Measurements from ENCODE around the gene RAD51B. TPM values are rescaled to one million over a fixed set of nuclear protein-coding genes. Genes with fewer than 3 reads are reported as not detected.

RAD51B gene
- total and polyA plus RNA-seq, 9 of the 15 experiments (the other 6 are each of a cell fraction or from before 2014, with no cell fraction given): 8.5 to 17.3 (median 11.3) TPM

- TF ChIP-seq CREB3L1 (IDR thresholded peaks at IDR 0.05; ENCODE audit: borderline replicate concordance, low read depth) (no peak), NR2C2 (CRISPR knock-in tag; IDR thresholded peaks at IDR 0.05) (no peak), NR2C2 (tag; IDR thresholded peaks at IDR 0.05) (no peak)
These were observed 135.7 kb downstream of the RAD51B start (continued) for GRCh38 chr14:67955261-67955660.

- in situ Hi-C loops (cut with MboI) (no loop called here), intact Hi-C loops (cut with micrococcal nuclease) (no loop called here)
- FAIRE-seq (no peak), DNase-seq (ENCODE audit: extremely low read depth in 1 of 4, low spot score in 3 of 4) (no peak), ATAC-seq (no peak)
- Histone ChIP-seq H3K9me1 (ENCODE audit: control insufficient read depth, insufficient read depth, low read length) (no peaks in the 10 kb centered on the region), H3K4me3 (no peak overlapping the region), H3K27me3 (ENCODE audit: control insufficient read depth in 2 of 2, insufficient read depth in 2 of 2, low read length in 2 of 2) (no peaks in the 10 kb centered on the region), H3K9me3 (replicated peaks; ENCODE audit: control insufficient read depth, insufficient read depth, low read depth, low read length) (no peaks in the 10 kb centered on the region), H3K4me1 (replicated peaks in 1 of 2; ENCODE audit: control insufficient read depth in 2 of 2, insufficient read depth in 2 of 2, low read length in 2 of 2) (no peaks in the 10 kb centered on the region), H3K79me2 (ENCODE audit: control insufficient read depth, insufficient read depth, low read length) (no peaks in the 10 kb centered on the region), H3K27ac (ENCODE audit: extremely low read depth, low read depth, low read length) (no peak overlapping the region), H3K4me2 (ENCODE audit: insufficient read depth, low read length) (no peak overlapping the region), H3K36me3 (ENCODE audit: control insufficient read depth, insufficient read depth, low read length) (no peaks in the 10 kb centered on the region), H4K20me1 (replicated peaks; ENCODE audit: control insufficient read depth, insufficient read depth, low read length) (no peaks in the 10 kb centered on the region), H2AFZ (ENCODE audit: low read depth, low read length) (no peak overlapping the region), H3K9ac (ENCODE audit: insufficient read depth in 1 of 2, low read depth in 2 of 2, low read length in 2 of 2) (no peak overlapping the region)
- POLR2A ChIA-PET: no interaction called here
- CTCF ChIA-PET (ENCODE audit: low intra/inter-chr PET ratio): interaction anchor here (1.3 kb wide), 1 partner anchor 14 kb away, joined by 3 read pairs; no protein-coding TSS in a partner anchor
- TF ChIP-seq ZNF3 (CRISPR knock-in tag; IDR thresholded peaks at IDR 0.05): no peak
- no peak for TF ChIP-seq SRSF9 (IDR thresholded peaks at IDR 0.05; ENCODE audit: borderline replicate concordance, low read depth, low read length)
- no peak for TF ChIP-seq ZFPM2 (CRISPR knock-in tag; IDR thresholded peaks at IDR 0.05)
- no peak for TF ChIP-seq ZBTB7A (IDR thresholded peaks at IDR 0.05; ENCODE audit: borderline replicate concordance, control insufficient read depth, low read depth, low read length)
- no peak for TF ChIP-seq HDAC2 (IDR thresholded peaks at IDR 0.05)
- no peak for TF ChIP-seq ZBTB43 (CRISPR knock-in tag; IDR thresholded peaks at IDR 0.05)
- no peak for TF ChIP-seq CXXC5 (CRISPR knock-in tag; IDR thresholded peaks at IDR 0.05)
- TF ChIP-seq HMG20B (CRISPR knock-in tag; IDR thresholded peaks at IDR 0.05): no peak
- no peak for TF ChIP-seq ETS2 (tag; IDR thresholded peaks at IDR 0.05; ENCODE audit: borderline replicate concordance, poor library complexity, severe bottlenecking)
- no peak for TF ChIP-seq PTTG1 (tag; IDR thresholded peaks at IDR 0.05; ENCODE audit: low read depth)
- no peak for TF ChIP-seq PRPF4 (IDR thresholded peaks at IDR 0.05; ENCODE audit: insufficient read depth, low read depth, low read length, poor library complexity, severe bottlenecking)
- TF ChIP-seq BRF1 (IDR thresholded peaks at IDR 0.05; ENCODE audit: borderline replicate concordance, extremely low read depth, insufficient read length): no peak
- TF ChIP-seq TAF15 (IDR thresholded peaks at IDR 0.05; ENCODE audit: low read depth, low read length): no peak
- 71% methylated on average over 3 of the region's 3 CpGs for WGBS (ENCODE audit: insufficient coverage, low coverage, missing lambda C conversion rate)
- no TSS peak for BruUV-seq (replicated peaks)
These were observed 138.4 kb downstream of the RAD51B start for GRCh38 chr14:67957946-67958345.

Measured in K562 (cell line).